ENCODE results near the gene RPL15.

RPL15 gene

DNA sequence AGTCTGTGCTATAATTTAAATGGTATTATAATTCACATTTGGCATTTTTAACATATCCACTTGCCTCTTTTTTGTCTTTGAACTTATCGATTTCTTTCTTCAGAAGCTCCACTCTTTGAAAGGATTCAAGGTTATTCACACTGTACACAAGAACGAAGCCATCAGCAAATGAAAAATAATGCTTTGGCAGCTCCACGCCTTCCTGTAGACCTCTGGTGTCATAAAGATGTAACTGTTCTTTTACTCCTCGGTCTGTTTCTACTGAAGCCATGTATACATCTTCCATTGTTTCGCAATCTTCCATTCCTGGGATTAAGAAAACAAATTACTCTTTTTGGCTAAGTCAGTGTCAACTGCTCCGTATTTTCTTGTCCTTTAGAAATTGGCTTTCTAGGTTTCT, 16.2 kb upstream of the RPL15 start:
- TF ChIP-seq, protein P1, sequence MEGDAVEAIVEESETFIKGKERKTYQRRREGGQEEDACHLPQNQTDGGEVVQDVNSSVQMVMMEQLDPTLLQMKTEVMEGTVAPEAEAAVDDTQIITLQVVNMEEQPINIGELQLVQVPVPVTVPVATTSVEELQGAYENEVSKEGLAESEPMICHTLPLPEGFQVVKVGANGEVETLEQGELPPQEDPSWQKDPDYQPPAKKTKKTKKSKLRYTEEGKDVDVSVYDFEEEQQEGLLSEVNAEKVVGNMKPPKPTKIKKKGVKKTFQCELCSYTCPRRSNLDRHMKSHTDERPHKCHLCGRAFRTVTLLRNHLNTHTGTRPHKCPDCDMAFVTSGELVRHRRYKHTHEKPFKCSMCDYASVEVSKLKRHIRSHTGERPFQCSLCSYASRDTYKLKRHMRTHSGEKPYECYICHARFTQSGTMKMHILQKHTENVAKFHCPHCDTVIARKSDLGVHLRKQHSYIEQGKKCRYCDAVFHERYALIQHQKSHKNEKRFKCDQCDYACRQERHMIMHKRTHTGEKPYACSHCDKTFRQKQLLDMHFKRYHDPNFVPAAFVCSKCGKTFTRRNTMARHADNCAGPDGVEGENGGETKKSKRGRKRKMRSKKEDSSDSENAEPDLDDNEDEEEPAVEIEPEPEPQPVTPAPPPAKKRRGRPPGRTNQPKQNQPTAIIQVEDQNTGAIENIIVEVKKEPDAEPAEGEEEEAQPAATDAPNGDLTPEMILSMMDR (IDR thresholded peaks at IDR 0.05) = no peak

DNA sequence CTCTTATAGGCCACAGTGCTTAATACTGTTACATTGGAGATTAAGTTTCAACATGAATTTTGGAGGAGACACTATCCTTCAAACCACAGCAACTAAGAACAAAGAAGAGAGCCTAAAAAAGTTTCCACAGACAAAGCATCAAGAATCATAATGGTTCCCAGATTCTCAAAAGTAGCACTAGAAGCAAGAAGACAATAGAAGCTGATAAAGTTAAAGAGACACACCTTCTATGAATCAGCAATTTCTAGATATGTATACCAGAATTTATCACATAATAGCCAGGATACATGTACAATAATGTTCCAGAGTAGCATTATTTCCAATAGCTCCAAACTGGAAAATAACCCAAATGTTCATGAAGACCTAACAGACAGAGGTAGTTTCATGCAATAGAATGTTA, 12.4 kb upstream of the RPL15 start:
- TF ChIP-seq, protein P1 (IDR thresholded peaks at IDR 0.05) = no peak

DNA sequence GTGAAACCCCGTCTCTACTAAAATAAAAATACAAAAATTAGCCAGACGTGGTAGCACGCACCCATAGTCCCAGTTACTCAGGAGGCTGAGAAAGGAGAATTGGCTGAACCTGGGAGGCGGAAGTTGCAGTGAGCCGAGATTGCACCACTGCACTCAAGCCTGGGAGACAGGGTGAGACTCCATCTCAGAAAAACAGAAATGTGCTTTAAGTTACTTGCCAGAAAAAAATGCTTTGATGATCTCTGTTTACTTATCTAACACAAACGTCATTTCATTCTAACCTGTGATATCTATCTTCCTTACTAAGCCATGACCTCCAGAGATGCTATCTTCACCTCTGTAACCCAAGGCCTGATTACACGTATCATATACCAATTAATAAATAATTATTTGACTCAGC, 7.6 kb upstream of the RPL15 start:
- TF ChIP-seq, protein P1 (IDR thresholded peaks at IDR 0.05) = no peak

DNA sequence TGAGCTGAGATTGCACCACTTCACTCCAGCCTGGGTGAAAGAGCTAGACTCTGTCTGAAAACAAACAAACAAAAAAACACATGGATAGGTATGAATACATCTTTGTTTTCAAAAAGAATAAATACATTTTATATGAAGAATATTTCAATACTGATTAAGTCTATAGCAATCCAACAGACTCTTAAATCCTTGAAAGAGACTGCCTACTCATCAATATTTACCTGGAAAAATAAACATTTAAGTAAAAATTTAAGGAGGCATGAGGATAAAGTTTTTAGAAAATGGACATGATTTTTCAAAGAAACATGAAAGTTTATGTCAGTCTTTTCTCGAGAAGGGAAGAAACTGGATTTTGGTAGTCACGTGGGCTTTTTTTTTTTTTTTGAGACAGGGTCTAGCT, 5.5 kb upstream of the RPL15 start:
- TF ChIP-seq, protein P1 (IDR thresholded peaks at IDR 0.05) = no peak

DNA sequence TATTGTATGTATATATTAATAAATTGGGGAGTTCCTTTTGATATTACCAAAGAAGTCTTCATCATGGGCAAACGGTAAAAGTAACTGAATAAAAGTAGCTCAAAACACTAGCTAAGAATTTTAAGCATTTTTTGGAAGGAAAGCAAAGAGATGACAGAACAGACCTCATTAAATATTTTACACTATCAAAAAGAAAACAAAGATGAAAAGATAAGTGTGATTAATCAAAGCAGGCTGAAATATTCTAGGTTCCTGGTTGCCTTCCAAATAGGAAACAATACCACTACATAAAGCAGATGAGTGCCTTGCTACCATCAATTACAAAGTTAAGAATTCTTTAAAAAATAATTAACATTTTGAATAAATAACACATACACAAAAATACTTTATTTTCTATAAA, 3.8 kb upstream of the RPL15 start:
- TF ChIP-seq, protein P1 (IDR thresholded peaks at IDR 0.05) = no peak

DNA sequence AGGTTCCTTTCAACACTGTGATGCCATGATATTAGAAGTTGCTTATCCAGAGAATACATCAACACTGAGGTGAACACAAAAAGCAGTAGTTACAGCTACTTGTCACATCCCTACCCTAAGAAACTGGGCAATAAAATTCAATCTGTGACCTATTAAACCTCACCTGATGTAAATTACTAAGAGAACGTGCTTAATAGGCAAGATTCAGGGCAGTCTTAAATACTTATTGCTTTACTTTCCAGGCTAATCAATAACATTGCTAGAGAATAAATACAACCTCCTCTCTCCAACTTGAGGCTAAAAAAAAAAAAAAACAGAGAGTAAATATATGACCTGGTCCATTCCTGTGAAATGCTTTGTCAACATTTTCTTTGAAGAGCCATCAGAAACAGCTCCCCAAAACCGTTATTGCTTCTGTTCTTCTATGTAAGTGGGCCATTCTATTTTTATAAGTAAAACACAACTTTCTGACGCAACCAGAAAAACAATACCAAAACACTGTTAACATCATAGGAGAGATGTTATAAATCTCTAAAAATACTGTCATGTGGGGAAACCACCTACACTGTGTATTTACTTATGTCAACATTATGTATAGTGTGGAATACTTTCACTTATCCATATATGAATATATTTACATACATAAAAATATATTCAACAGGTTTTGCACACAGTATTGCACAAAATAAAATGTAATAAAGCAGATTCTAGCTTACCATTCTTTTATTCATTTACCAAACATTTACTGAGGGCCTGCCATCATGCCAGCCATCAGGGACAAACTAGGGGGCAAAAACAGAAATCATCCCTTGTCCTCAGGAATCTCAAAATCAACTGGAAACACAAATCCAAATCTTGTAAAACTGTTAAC, 2.8 kb upstream of the RPL15 start:
- TF ChIP-seq, protein P1 (IDR thresholded peaks at IDR 0.05) = no peak

DNA sequence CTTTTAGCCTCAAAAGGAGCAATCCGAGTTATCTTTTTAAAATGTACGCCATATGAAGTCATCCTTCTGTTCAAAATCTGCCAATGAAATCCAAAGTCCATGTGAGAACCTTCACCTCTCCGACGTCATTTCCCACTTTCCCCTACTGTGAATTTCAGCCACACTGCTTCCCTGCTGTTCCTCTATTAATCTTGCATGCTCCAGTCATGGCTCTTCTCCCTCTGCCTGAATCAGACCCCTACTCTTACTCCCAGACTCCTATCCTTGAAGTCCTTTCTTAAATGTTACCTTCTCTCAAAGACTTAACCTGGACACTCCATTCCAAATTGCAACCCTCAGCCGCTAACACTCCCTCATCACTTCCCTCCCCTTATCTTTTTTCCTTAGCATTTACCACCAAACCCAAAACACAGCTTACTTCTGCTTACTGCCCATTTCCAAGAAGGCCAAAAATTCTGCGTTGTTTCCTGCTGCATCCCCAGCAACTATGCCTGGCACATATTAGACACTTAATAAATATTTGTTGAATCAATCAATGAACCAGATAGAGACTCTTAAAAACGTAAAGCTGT, 1.3 kb upstream of the RPL15 start:
- TF ChIP-seq, protein P1 (IDR thresholded peaks at IDR 0.05) = no peak

All from LNCAP (cell line).